OCI-LY1 (cell line): ENCODE results near the gene GOLGA1.

Source experiments
- H2AFZ ChIP-seq: fragments of 200-600 bp; sonication (generic), shearing (Covaris generic); 2 replicates; pipeline ENCODE4 v1.6.0; 2014; ENCODE audit warnings: antibody characterized with exemption, mild to moderate bottlenecking, low read length
- H3F3A ChIP-seq: fragments of 200-600 bp; sonication (generic), shearing (Covaris generic); 2 replicates; pipeline ENCODE4 v1.6.0; 2014; ENCODE audit warnings: mild to moderate bottlenecking, antibody characterized with exemption, low read length, moderate library complexity; ENCODE audit not compliant: insufficient read depth
- H3K27ac ChIP-seq: fragments of 200-600 bp; sonication (generic); 2 replicates; pipeline ENCODE4 v1.5.1; 2014; ENCODE audit warnings: low read length, mixed run types, mild to moderate bottlenecking, low read depth; ENCODE audit not compliant: poor library complexity, severe bottlenecking
- H3K27me3 ChIP-seq: fragments of 200-600 bp; sonication (generic); 2 replicates; pipeline ENCODE4 v1.6.0; 2014; ENCODE audit warnings: antibody characterized with exemption, mild to moderate bottlenecking, low read length, moderate library complexity; ENCODE audit not compliant: insufficient read depth
- H3K36me3 ChIP-seq: fragments of 200-600 bp; sonication (generic); 2 replicates; pipeline ENCODE4 v1.6.1; 2014; ENCODE audit warnings: mild to moderate bottlenecking, antibody characterized with exemption, low read length, moderate library complexity, mixed read lengths; ENCODE audit not compliant: insufficient read depth
- H3K4me1 ChIP-seq: fragments of 200-600 bp; sonication (generic); 2 replicates; pipeline ENCODE4 v1.5.1; 2014; ENCODE audit warnings: mild to moderate bottlenecking, low read length, moderate library complexity; ENCODE audit not compliant: insufficient read depth, severe bottlenecking
- H3K4me2 ChIP-seq: fragments of 200-600 bp; sonication (generic), shearing (Covaris generic); 2 replicates; pipeline ENCODE4 v1.6.1; 2014; ENCODE audit warnings: low read length
- H3K4me3 ChIP-seq: fragments of 200-600 bp; sonication (generic); 2 replicates; pipeline ENCODE4 v1.5.1; 2014; ENCODE audit warnings: low read length, low read depth, mild to moderate bottlenecking, mixed read lengths; ENCODE audit not compliant: poor library complexity, severe bottlenecking
- H3K79me2 ChIP-seq: fragments of 200-600 bp; shearing (Covaris generic); 2 replicates; pipeline ENCODE4 v1.6.1; 2016; ENCODE audit warnings: mixed run types, low read length, mixed read lengths; ENCODE audit not compliant: insufficient read depth
- H3K9ac ChIP-seq: fragments of 200-600 bp; sonication (generic), shearing (Covaris generic); 2 replicates; pipeline ENCODE4 v1.6.1; 2014; ENCODE audit warnings: mild to moderate bottlenecking, low read length, mixed read lengths
- H3K9me2 ChIP-seq: fragments of 200-600 bp; sonication (generic), shearing (Covaris generic); 2 replicates; pipeline ENCODE4 v1.6.1; 2014; ENCODE audit warnings: low read depth, mild to moderate bottlenecking, low read length, mixed read lengths
- H3K9me3 ChIP-seq: fragments of 200-600 bp; shearing (Covaris generic); 2 replicates; pipeline ENCODE4 v1.6.1; 2014; ENCODE audit warnings: low read length, mixed read lengths
- H4K20me1 ChIP-seq: fragments of 200-600 bp; sonication (generic), shearing (Covaris generic); 2 replicates; pipeline ENCODE4 v1.6.0; 2016; ENCODE audit warnings: mild to moderate bottlenecking, low read length; ENCODE audit not compliant: insufficient read depth
- EZH2 ChIP-seq: fragments of 200-600 bp; sonication (generic), shearing (Covaris generic); IDR thresholded peaks from 2 replicates; pipeline ENCODE4 v1.8.0; 2017; ENCODE audit warnings: borderline replicate concordance, mixed run types, mild to moderate bottlenecking, antibody characterized with exemption, low read length, moderate library complexity, mixed read lengths
- TF ChIP-seq, protein P1 (sequence below): fragments of 200-600 bp; sonication (generic), shearing (Covaris generic); IDR thresholded peaks from 2 replicates; pipeline ENCODE4 v1.5.1; 2017; ENCODE audit warnings: mild to moderate bottlenecking, antibody characterized with exemption, low read length, moderate library complexity, mixed read lengths

Gene GOLGA1

DNA sequence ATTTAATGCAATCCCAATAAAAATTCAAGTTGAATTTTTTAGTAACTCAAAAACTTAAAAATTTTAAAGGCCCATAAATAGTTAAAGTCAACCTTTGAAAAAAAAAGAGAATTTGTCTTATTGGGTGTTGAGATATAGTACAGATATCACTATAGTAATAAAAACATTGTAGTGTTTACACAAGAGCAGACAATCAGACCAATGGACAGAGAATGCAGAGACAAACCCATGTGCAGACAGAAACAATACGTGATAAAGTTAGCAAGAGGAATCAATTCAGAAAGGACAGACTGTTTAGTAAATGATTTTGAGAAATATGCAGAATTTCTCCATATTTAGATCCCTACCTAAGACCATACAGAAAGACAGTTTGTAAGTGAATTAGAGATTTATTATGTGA is 33.9 kb downstream of the GOLGA1 start:
- H3K79me2 ChIP-seq, result no peaks in the 10 kb centered on the region
- no peaks in the 10 kb centered on the region for H3F3A ChIP-seq
- no peaks in the 10 kb centered on the region for H3K9me3 ChIP-seq
- no peak overlapping the region for H2AFZ ChIP-seq
- no peak overlapping the region for H3K9ac ChIP-seq
- no peaks in the 10 kb centered on the region for H4K20me1 ChIP-seq
- no peak overlapping the region for H3K4me2 ChIP-seq
- no peaks in the 10 kb centered on the region for H3K4me1 ChIP-seq
- no peak overlapping the region for H3K27ac ChIP-seq
- TF ChIP-seq, protein P1, sequence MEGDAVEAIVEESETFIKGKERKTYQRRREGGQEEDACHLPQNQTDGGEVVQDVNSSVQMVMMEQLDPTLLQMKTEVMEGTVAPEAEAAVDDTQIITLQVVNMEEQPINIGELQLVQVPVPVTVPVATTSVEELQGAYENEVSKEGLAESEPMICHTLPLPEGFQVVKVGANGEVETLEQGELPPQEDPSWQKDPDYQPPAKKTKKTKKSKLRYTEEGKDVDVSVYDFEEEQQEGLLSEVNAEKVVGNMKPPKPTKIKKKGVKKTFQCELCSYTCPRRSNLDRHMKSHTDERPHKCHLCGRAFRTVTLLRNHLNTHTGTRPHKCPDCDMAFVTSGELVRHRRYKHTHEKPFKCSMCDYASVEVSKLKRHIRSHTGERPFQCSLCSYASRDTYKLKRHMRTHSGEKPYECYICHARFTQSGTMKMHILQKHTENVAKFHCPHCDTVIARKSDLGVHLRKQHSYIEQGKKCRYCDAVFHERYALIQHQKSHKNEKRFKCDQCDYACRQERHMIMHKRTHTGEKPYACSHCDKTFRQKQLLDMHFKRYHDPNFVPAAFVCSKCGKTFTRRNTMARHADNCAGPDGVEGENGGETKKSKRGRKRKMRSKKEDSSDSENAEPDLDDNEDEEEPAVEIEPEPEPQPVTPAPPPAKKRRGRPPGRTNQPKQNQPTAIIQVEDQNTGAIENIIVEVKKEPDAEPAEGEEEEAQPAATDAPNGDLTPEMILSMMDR, result no peak
- no peak for TF ChIP-seq EZH2
- no peak overlapping the region for H3K4me3 ChIP-seq
- no peaks in the 10 kb centered on the region for H3K27me3 ChIP-seq
- H3K9me2 ChIP-seq, result no peaks in the 10 kb centered on the region
- H3K36me3 ChIP-seq, result peaks cover 39% of the 10 kb centered on the region

DNA sequence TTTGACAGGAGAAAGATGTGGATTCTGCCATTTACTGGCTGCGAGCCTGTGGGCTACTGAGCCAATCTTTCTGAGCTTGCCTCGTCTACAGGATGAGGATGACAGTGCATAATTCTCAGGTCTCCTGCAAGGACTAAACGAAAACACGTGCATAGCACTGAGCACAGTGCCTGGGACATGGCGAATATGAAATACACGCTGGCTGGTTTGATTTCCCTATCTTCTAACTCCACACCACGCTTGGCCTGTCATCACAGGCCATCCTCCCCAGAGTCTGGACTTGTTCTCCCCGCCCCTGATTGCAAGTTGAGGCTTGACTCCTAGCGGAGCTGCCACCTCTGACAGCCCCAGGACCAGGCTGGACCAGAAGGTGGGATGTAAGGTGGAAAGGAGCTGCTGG is 41.0 kb downstream of the GOLGA1 start:
- Histone ChIP-seq H3K27me3 (no peaks in the 10 kb centered on the region), H3K4me2 (no peak overlapping the region), H3K4me1 (no peaks in the 10 kb centered on the region), H3K36me3 (peaks cover 53% of the 10 kb centered on the region), H3F3A (no peaks in the 10 kb centered on the region), H2AFZ (no peak overlapping the region), H3K9ac (no peak overlapping the region), H3K79me2 (no peaks in the 10 kb centered on the region), H4K20me1 (no peaks in the 10 kb centered on the region), H3K9me3 (no peaks in the 10 kb centered on the region), H3K4me3 (no peak overlapping the region), H3K27ac (no peak overlapping the region), H3K9me2 (no peaks in the 10 kb centered on the region)
- TF ChIP-seq, protein P1, result no peak
- no peak for TF ChIP-seq EZH2

DNA sequence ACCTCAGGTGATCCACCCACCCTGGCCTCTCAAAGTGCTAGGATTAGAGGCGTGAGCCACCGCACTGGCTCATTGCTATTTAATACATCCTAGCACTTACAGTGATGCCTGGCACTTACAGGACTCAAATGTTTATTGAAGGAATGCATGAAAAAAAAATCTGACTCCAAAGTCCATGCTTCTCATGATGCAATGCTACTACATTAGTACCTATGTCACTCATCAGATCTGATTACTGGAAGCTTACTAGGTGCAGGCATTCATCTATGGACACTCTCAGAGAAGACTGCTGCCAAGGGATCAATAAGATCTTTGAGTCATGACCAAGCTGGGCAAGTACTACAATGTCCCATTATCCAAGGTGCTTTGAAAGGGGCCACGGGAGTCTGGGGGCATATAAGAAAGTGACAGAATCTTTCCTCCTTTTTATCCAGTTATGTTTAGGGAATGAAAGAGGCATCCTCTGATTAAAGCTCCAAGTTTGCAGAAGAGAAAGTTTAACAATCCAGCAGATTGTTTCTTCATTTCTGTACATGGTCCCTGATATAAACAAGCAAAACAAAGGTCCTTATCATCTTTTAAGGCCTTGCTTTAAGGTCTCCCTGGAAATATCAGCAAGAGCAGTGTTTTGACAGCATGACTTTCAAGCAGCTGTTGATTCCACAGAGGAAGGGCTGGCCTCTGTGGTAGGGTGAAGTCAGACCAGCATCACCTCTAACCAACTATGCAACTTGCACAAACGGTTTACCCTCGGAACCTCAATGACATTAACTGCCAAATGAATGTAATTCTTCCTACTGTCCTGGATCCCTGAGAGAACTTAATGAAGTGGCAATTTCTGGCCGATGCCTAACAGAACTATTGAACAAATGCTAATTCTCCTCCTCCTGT is 43.1 kb downstream of the GOLGA1 start:
- Histone ChIP-seq H2AFZ (no peak overlapping the region), H3K9me2 (no peaks in the 10 kb centered on the region), H3K9me3 (no peaks in the 10 kb centered on the region), H4K20me1 (no peaks in the 10 kb centered on the region), H3K9ac (no peak overlapping the region), H3K27ac (no peak overlapping the region), H3K27me3 (no peaks in the 10 kb centered on the region), H3K79me2 (no peaks in the 10 kb centered on the region), H3F3A (no peaks in the 10 kb centered on the region), H3K4me3 (no peak overlapping the region), H3K4me2 (no peak overlapping the region), H3K4me1 (no peaks in the 10 kb centered on the region), H3K36me3 (peaks cover 54% of the 10 kb centered on the region; the same call in 1 of the 2 replicates)
- no peak for TF ChIP-seq EZH2
- TF ChIP-seq, protein P1, result no peak
